Central memory CD8-positive, alpha-beta T cell (primary cell): ENCODE results near the gene CILP2.

Source experiments
- ATAC-seq: fragments of 150-1000 bp; cut with Tn5 transposase; replicated peaks from 2 replicates; pipeline ENCODE4 v1.10.0; 2022; ENCODE audit warnings: mild to moderate bottlenecking, moderate FRiP score, moderate number of reproducible peaks; ENCODE audit not compliant: poor library complexity, severe bottlenecking; ENCODE audit errors: extremely low read depth
- DNase-seq, 2 donors: peaks; one replicate each; pipeline ENCODE4 v3.0.0; 2021; ENCODE audit warnings: low spot score in 2 of 2
- H3K27ac Mint-ChIP-seq: one replicate; pipeline ENCODE4 v1.8.0; 2022; ENCODE audit warnings: low read depth, mild to moderate bottlenecking, moderate library complexity, mixed read lengths
- H3K27me3 Mint-ChIP-seq: one replicate; pipeline ENCODE4 v1.8.0; 2022; ENCODE audit warnings: mixed read lengths
- H3K36me3 Mint-ChIP-seq: one replicate; pipeline ENCODE4 v1.8.0; 2022; ENCODE audit warnings: mild to moderate bottlenecking, moderate library complexity, mixed read lengths; ENCODE audit not compliant: insufficient read depth
- H3K4me1 Mint-ChIP-seq: one replicate; pipeline ENCODE4 v1.8.0; 2022; ENCODE audit warnings: mixed read lengths
- H3K4me3 Mint-ChIP-seq: one replicate; pipeline ENCODE4 v1.8.0; 2022; ENCODE audit warnings: mild to moderate bottlenecking, moderate library complexity, mixed read lengths
- H3K9me3 Mint-ChIP-seq: one replicate; pipeline ENCODE4 v1.8.0; 2022; ENCODE audit warnings: mixed read lengths

Gene CILP2

DNA sequence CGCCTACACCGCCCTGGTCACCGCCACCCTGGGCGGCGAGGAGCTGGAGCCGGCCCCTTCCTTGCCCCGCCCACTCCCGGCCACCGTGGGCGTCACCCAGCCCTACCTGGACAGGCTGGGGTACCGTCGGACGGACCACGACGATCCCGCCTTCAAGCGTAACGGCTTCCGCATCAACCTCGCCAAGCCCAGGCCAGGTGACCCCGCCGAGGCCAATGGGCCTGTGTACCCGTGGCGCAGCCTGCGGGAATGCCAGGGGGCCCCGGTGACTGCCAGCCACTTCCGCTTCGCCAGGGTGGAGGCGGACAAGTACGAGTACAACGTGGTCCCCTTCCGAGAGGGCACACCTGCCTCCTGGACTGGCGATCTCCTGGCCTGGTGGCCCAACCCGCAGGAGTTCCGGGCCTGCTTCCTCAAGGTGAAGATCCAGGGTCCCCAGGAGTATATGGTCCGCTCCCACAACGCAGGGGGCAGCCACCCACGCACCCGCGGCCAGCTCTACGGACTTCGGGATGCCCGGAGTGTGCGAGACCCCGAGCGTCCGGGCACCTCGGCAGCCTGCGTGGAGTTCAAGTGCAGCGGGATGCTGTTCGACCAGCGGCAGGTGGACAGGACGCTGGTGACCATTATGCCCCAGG lies 7.0 kb downstream of the CILP2 start:
- no peak for ATAC-seq
- H3K9me3 Mint-ChIP-seq, result no peaks in the 10 kb centered on the region
- H3K4me1 Mint-ChIP-seq, result no peaks in the 10 kb centered on the region
- DNase-seq, result no peak
- peaks cover 5% of the 10 kb centered on the region for H3K36me3 Mint-ChIP-seq
- no peak overlapping the region for H3K4me3 Mint-ChIP-seq
- no peak overlapping the region for H3K27ac Mint-ChIP-seq
- no peaks in the 10 kb centered on the region for H3K27me3 Mint-ChIP-seq

DNA sequence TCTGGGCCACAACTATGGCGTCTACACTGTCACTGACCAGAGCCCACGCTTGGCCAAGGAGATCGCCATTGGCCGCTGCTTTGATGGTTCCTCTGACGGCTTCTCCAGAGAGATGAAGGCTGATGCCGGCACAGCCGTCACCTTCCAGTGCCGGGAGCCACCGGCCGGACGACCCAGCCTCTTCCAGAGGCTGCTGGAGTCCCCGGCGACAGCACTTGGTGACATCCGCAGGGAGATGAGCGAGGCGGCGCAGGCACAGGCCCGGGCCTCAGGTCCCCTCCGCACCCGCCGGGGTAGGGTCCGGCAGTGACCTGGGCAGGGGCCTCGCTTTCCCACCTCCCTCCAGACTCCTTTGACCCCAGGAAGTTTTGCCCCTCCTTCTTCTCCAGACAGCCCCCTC lies 7.6 kb downstream of the CILP2 start:
- H3K36me3 Mint-ChIP-seq, result peaks cover 5% of the 10 kb centered on the region
- no peak overlapping the region for H3K27ac Mint-ChIP-seq
- H3K4me1 Mint-ChIP-seq, result no peaks in the 10 kb centered on the region
- H3K27me3 Mint-ChIP-seq, result no peaks in the 10 kb centered on the region
- H3K4me3 Mint-ChIP-seq, result no peak overlapping the region
- DNase-seq (no peak), ATAC-seq (no peak)
- H3K9me3 Mint-ChIP-seq, result no peaks in the 10 kb centered on the region

DNA sequence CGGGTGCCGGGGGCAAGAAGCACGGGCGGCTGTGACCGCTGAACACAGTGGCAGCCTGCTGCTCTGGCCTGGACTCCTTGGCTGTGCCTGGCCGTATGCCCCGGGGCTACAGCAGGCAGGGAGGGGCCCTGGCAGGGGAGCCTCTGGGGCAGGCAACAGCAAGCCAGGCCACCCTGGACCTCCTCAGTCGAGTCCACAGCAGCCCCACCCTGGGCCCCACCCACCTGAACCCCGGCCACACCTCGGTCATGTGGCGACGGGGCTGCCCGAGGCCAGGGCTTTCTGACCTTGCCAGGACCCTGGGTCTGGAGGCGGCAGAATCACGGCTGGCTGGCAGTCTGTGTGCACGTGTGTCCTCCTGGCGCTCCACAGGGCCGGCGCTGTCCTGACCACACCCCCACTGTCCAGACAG lies 8.7 kb downstream of the CILP2 start:
- Mint-ChIP-seq H3K27me3 (no peaks in the 10 kb centered on the region), H3K4me1 (no peaks in the 10 kb centered on the region), H3K4me3 (no peak overlapping the region), H3K36me3 (peaks cover 5% of the 10 kb centered on the region), H3K27ac (no peak overlapping the region), H3K9me3 (no peaks in the 10 kb centered on the region)
- ATAC-seq (no peak), DNase-seq (no peak)

DNA sequence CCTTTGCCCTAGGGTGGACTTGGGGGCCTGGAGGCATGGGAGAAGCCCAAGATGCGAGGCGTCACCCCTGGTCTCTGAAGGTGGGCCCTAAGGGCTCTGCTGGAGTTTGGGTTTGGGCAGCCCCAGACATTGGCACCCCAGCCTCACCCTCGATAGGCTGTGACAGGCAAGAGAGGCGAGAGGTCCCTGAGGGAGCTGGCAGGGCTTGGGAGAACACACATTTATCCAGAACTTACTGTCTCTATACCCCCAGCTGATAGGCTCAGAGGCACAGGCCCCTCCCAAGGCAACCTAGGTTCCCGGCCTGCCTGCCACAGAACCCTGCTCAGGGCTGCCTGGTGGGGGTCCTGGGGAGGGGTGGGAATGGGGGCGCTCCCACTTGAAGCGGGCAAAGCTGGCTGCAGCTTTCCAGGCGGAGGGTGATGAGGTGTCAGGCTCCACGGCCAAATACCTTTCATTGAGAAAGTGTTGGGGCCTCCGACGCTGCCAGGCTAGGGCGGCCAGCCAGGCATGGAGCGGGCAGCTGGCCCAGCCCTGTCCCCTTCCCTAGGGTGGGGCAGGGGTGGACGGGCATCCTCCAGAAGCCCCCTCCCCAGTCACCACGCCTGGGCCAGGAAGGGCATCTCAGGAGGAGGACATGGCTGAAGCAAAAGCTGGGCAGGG lies 9.7 kb downstream of the CILP2 start:
- ATAC-seq, result no peak
- no peaks in the 10 kb centered on the region for H3K27me3 Mint-ChIP-seq
- H3K4me3 Mint-ChIP-seq, result no peak overlapping the region
- no peaks in the 10 kb centered on the region for H3K9me3 Mint-ChIP-seq
- DNase-seq, result no peak
- H3K4me1 Mint-ChIP-seq, result no peaks in the 10 kb centered on the region
- H3K27ac Mint-ChIP-seq, result no peak overlapping the region
- H3K36me3 Mint-ChIP-seq, result peaks cover 5% of the 10 kb centered on the region

DNA sequence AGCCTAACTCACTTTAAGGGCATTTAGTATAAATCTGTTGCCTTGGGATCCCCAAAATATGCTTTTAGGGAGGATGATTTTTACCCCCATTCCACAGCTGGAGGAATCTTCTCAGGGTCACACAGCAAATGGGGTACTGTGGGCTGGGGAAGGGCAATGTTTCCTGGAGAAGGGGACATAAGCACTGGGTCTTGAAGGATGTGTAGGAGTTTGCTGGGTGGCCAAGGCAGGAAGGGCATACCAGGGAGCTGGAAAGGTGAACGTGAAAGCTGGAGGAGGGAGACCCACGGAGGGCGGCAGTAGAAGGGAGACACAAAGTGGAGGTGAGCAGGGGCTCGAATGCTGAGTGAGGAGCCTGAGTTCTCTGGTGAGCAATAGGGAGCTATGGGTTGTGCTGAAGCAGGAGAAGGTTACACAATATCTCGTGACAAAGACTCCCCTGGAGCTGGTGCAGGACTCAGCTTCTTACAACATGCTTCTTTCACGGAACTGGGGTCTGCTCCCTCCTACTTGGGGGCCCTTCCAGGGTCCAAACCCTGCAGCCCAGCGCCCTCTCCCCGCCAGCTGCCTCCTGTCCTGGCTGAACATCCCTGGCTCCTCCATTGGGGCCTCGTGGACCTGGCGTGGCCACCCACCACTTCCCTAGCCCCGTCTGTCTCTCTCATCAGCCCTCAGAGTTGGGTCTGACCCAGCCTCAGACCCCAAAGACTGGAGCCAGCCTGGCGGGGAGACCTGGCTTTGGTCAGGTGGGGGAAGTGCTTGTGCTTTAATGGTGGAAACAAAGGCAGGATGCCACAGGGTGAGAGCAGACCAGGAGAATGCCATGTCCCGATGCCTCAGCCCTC lies 11.1 kb downstream of the CILP2 start:
- H3K9me3 Mint-ChIP-seq, result no peaks in the 10 kb centered on the region
- no peak overlapping the region for H3K4me3 Mint-ChIP-seq

DNA sequence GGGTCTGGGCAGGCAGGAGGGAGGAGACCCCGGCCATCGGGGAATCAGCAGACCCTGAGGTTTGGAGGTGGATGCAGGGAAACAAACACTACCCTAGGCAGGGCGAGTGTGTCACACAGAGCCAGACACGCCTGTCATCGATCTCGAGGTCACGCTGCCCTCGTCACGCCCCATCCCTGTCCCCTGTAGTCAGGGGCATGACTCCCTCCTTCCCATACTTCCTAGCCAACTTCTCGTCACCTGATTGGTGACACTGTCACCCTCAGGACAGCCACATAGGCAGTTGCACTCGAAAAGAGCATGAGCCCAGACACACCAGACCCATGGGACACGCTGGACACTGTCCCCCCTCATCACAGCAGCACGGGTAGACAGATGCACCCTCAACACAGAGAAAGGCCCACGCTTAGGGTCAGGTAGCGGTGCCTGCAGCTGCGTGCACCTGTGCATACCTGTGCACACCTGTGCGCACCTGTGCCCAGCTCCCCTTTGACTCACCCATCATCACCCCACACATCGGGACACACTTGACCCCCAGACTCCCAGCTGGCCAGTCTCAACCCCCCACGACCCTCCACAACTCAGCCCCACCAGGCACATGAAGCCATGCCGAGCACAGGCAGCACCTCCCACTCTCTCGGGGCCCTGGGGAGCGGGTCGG lies 11.9 kb downstream of the CILP2 start:
- Mint-ChIP-seq H3K9me3 (no peaks in the 10 kb centered on the region), H3K36me3 (peaks cover 5% of the 10 kb centered on the region), H3K4me1 (peaks cover 5% of the 10 kb centered on the region), H3K27ac (no peak overlapping the region), H3K27me3 (no peaks in the 10 kb centered on the region), H3K4me3 (no peak overlapping the region)
- ATAC-seq (no peak), DNase-seq (no peak)

More for the DNA sequence above, 11.1 kb downstream of the CILP2 start:
- no peaks in the 10 kb centered on the region for H3K4me1 Mint-ChIP-seq
- peaks cover 5% of the 10 kb centered on the region for H3K36me3 Mint-ChIP-seq
- no peaks in the 10 kb centered on the region for H3K27me3 Mint-ChIP-seq
- H3K27ac Mint-ChIP-seq, result no peak overlapping the region
- ATAC-seq, result no peak
- no peak for DNase-seq

DNA sequence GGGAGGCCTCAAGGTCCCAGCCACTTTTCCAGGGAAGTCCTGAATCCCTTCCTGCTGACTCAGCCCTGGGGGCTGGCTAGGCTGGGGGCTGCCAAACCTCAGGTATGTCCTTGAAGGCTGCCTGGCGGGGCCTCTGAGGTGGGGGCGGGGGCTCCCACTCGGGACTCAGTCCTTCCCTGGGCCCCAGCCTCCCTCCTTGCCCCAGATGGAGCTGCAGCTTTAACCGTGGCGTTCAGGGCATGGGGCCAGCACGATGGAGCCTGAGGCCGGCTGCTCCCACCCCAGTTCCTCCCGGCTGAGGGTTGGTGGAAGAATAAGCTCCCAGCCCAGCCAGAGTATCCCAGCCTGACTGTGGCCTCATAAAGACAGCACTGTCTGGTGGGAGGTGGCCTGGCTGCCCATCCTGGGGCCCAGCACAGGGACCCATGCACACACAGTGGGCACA lies 12.4 kb downstream of the CILP2 start:
- no peaks in the 10 kb centered on the region for H3K27me3 Mint-ChIP-seq
- H3K27ac Mint-ChIP-seq, result no peak overlapping the region
- DNase-seq, result no peak
- H3K4me1 Mint-ChIP-seq, result peaks cover 5% of the 10 kb centered on the region
- peaks cover 3% of the 10 kb centered on the region for H3K36me3 Mint-ChIP-seq
- no peak for ATAC-seq
- no peak overlapping the region for H3K4me3 Mint-ChIP-seq
- H3K9me3 Mint-ChIP-seq, result no peaks in the 10 kb centered on the region

DNA sequence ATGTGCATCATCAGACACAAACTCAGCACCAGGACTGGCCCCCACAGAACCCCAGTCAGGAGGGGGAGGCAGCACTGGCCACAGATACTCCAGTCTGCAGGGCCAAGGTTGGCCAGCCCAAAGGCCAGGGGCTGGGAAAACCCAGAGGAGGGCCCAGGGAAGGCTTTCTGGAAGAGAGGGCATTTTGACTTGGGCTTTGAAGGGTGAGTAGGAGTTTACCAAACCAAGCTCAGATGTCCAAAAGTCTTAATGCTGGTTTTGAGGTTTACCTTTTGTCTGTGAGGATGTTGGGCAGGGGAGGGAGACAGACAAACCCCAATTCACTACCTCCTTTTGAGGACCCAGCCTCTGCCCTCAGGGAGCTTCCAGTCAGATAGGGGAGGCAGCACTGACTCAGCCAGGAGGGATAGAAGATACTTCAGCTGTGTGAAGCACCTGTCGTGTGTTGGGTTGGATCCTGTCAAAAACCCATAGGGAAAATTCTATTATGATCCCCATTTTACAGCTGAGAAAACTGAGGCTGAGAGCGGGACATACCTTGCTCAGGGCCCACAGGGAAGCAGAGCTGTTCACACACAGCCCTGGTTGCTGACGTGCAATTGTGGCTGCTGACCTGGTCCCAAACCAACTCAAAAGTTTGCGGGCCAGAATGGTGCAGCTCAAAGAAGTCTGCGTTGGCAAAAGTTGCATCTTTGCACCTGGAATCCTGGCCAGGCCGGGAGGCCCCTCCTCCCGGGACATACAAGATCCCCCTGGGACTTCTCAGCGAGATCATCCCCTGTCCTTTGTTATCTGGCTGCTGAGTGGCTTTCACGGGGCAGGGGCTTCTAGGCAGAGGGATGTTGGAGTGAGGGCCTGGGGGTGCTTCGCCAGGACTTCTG lies 13.1 kb downstream of the CILP2 start:
- Mint-ChIP-seq H3K4me3 (no peak overlapping the region), H3K27ac (no peak overlapping the region), H3K4me1 (peaks cover 5% of the 10 kb centered on the region), H3K9me3 (no peaks in the 10 kb centered on the region), H3K27me3 (no peaks in the 10 kb centered on the region), H3K36me3 (peaks cover 6% of the 10 kb centered on the region)
- ATAC-seq, result no peak
- no peak for DNase-seq

DNA sequence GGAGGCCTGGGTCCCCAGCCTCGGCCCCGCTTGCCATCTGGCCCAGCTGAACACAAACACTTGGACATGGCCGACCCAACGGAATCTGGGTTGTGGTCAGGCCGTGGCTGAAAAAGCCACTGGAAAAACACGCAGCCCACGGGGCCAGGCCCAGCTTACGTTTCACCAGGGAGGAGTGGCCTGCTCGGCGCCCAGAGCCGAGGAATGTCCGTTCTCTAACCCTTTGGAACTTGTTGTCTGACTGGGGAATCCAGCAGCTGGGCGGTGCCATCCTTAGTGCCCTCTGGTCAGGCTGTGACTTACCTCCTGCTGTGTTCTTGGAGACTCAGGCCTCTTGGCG lies 13.8 kb downstream of the CILP2 start:
- H3K36me3 Mint-ChIP-seq, result peaks cover 4% of the 10 kb centered on the region
- DNase-seq (no peak), ATAC-seq (no peak)
- peaks cover 5% of the 10 kb centered on the region for H3K4me1 Mint-ChIP-seq
- no peak overlapping the region for H3K27ac Mint-ChIP-seq
- no peaks in the 10 kb centered on the region for H3K9me3 Mint-ChIP-seq
- no peak overlapping the region for H3K4me3 Mint-ChIP-seq
- no peaks in the 10 kb centered on the region for H3K27me3 Mint-ChIP-seq

DNA sequence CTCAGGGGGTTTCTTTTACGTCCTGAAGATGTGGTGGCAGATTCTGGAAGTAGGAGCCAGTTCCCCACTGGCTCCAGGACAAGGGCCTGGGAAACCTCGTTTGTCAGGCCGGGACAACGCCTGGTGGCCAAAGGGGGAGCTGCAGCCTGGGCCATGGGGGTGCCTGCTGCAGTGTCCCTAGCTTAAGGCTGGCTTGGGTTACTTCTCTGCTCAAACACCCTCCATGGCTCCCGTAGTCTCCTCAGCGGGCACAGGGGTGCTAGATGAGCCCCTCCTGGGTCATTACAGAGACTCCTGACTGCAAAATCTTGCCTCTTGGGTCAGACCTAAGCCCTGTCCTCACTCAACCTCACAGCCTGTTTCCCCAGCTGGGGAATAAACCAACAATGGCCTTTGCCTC lies 14.7 kb downstream of the CILP2 start:
- no peak overlapping the region for H3K27ac Mint-ChIP-seq
- H3K9me3 Mint-ChIP-seq, result no peaks in the 10 kb centered on the region
- no peak overlapping the region for H3K4me3 Mint-ChIP-seq
- no peaks in the 10 kb centered on the region for H3K27me3 Mint-ChIP-seq
- peaks cover 5% of the 10 kb centered on the region for H3K4me1 Mint-ChIP-seq
- peaks cover 6% of the 10 kb centered on the region for H3K36me3 Mint-ChIP-seq
- DNase-seq (no peak), ATAC-seq (no peak)

DNA sequence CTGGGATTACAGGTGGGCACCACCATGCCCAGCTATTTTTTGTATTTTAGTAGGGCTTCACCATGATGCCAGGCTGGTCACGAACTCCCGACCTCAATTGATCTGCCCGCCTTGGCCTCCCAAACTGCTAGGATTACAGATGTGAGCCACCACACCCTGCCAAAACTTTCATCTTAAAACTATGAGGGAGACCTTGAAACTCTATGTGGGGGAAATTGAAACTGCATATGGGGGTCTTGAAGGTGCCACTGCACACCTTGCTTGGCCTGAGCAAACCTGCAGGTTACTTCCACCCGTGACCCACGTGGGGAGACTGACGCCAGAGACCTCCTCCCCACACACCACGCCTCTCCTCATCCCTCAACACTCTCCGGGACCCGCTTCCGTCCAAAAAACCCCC lies 15.6 kb downstream of the CILP2 start:
- Mint-ChIP-seq H3K27me3 (no peaks in the 10 kb centered on the region), H3K36me3 (peaks cover 6% of the 10 kb centered on the region), H3K4me3 (no peak overlapping the region), H3K9me3 (no peaks in the 10 kb centered on the region), H3K4me1 (peaks cover 5% of the 10 kb centered on the region), H3K27ac (no peak overlapping the region)
- ATAC-seq, result no peak
- no peak for DNase-seq
